ENCODE results near the gene OSTC.
"Not testable (repeated sequence)": the region's sequence is repeated elsewhere in the genome, so short reads cannot be mapped to it uniquely, and the experiment has no call there.

OSTC gene

DNA sequence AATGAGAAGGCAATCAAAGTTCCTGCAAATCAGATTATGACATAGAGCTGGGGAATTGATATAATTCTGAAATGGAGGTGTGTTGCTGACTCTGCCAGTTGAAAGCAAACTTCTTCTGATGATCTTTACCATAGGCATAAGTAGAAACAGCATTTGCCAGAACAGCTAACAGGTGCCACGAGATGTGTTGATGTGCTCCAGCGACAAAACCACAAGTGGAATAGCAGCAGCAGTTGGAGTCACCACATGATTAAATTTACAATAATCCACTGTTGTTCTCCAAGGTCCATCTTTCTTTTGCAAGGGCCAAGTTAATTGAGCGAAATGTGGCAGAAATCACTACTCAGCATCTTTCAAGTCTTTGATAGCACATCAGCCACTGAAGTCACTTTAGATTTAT, 3.7 kb upstream of the OSTC start:
- no peak for DNase-seq (ENCODE audit: low read depth)

DNA sequence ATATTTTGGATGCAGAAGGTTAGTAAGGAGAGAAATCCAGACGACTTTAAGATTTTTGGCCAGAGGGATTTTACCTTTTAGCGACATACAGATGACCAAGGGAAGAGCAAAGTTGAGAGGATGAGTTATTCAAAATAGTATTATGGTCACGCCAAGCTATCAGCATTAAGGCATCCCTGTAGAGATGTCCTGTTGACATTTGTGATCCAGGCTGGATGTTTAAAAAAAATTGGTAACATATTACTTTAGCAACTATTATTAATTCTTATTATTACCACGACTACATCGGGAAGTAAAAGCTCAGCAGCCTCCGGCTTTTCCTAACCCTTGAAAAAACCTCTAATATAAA, 562 bp upstream of the OSTC start:
- DNase-seq (ENCODE audit: low read depth): no peak

DNA sequence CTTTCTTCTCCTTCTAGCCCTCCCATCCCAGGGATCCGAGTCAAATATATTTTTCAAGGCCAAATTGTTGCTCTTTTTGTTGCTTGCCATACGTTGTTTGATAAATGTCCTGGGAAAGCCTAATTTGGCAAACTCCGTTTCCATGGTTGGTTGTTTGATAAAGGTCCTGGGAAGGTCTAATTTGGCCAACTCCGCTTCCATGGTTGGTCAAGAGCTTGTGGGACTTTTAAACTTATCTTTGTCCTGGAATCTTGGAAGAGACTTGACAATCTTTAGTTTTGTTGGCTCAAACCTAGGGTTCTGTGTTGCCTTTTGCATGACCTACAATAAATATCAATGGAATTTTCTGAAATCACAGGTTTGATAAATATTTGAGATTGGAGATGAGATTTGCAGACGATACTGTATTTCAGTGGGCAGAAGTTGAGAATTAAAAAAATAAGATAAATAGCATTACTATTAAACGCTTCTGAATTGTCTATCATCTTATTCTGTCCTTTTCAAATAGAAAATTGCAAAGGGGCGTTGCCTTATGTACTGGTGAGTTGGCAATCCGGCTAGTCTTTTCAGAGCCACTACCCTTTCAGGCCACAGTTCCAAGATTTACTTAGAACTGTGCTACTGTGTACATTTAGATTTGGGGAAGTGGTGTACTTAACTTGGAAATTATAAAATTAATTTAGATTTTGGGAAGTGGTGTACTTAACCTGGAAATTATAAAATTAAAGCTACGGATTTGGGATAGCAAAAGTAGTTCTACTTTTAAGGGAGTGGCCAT, 804 bp downstream of the OSTC start:
- no peak for DNase-seq (ENCODE audit: low read depth)

DNA sequence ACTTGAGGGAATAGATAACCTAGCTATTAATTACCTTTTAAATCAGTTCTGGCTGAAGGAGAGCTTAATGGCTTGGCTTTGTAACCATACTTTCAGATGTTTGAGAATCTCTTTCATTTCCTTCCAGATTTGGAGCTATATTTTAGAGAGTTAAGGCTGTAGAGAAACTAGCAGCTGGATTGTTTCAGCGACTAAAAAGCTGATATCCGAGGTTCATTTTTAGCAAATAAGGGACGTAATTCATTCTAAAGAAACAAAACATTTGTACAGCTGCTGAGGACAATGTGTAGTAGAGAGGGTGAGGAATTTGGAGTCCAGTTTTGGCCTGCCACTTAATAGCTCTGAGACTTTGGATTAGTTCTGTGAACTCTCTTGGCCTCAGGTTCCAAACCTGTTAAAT, 12.2 kb downstream of the OSTC start:
- no peak for DNase-seq (ENCODE audit: low read depth)

DNA sequence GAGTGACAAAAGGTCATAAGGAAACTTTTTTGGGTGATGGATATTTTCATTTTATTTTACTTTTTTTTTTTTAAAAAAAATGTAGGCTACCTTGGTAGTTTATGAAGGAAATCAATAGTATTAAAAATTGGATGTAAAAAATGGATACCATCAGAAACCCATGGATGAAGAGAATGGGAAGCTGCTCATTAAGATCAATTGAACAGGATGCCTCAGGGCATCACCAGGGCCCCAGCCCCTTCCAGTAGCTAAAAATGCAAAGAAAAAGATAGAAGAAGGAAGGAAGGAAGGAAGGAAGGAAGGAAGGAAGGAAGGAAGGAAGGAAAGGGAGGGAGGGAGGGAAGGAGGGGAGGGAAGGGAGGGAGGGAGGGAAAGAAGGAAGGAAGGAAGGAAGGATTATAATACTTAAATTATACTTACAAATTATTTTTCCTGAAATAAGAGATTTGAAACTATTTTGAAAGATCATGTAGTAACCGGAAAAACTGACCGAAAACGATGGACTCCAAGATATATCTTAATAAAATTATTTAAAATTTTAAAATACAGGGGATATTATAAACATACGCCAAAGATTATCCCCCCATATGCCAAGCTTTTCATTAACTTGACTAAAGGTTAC, 24.1 kb downstream of the OSTC start:
- no peak for DNase-seq (ENCODE audit: low read depth)

DNA sequence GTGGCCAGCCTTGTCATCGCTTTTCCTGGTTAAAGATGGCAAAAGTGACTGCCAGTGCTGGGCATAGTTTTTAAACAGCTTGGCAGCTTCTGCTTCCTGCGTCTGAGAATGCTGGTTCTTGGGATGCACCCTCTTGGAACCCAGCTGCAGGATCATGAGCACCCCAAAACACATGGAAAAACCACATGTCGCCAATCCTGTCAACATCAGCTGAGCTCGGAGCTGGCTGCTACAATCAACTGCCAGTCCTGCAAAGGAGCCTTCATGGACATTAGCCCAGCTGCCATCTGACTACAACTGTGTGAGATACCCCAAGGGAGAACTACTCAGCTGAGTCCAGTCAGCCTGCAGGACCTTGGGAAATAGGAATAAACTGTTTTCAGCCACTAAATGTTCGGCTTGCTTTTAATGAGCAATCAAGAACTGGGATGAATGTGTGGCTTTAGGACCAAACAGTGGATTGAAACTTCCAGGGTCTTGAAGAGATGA, 31.0 kb downstream of the OSTC start:
- no peak for DNase-seq (ENCODE audit: low read depth)

DNA sequence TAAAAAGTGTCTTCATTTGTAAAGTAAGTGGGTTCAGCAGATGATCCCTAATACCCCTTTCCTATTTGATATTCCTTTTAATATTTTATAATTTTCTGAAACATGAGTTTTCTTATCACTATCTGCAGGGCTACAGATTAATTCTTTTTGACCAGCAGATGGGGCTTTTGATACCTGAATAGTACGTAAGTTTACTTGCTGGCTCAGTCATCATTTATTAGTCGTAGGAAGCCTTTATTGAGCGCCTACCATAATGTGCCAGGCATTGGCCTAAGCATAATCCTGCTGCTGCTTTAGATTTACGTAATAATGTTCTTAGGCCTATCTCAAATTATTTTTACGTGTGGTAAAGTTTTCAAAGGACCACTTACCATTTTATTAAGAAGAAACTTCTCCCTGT, 33.1 kb downstream of the OSTC start:
- DNase-seq (ENCODE audit: low read depth): no peak

DNA sequence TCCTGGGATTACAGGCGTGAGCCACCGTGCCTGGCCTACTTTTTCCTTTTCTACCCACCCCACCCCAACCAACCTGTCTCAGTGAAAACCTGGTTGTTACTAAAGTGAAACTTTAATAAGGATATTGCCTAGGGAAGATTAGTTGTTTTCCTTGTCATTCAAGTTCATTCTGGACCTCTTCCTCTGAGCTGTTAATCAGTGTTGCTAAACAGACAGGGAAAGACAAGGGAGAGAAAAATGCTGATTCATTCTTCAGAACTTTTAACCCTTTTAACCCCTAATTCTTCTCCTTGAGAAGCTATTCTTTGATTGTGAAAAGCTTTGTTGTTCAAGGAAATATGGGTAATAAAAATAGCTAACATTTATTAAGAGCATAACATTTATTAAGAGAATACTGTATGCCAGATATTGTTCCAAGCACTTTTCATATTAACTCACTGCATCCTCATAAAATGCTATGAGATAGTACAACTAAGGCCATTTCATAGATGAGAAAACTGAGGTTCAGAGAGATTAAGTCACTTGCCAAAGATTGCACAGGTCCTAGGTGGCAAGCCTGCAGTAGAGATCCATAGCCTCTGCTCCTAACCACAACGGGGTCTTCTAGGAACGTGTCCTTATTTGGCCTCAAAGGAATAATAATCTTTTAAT, 34.8 kb downstream of the OSTC start:
- no peak for DNase-seq (ENCODE audit: low read depth)

DNA sequence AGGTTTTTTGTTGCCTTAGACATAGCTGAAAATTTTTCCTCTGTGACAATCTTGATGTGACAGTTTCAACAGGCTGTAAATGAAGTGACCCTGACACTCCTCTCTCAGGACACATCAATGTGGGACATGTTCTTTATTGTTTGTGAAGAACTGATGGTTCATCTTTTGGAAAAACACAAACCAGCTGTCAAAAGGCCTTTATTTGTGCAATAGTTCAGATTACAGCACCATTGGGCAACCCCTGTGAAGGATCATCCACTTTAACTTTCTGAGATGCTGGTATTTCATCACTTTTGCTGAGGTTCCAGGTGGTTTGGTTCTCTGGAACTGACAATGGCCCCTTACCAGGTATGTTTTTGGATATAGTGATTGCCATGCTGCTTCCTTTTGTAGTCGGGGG, 40.3 kb downstream of the OSTC start:
- no peak for DNase-seq (ENCODE audit: low read depth)

DNA sequence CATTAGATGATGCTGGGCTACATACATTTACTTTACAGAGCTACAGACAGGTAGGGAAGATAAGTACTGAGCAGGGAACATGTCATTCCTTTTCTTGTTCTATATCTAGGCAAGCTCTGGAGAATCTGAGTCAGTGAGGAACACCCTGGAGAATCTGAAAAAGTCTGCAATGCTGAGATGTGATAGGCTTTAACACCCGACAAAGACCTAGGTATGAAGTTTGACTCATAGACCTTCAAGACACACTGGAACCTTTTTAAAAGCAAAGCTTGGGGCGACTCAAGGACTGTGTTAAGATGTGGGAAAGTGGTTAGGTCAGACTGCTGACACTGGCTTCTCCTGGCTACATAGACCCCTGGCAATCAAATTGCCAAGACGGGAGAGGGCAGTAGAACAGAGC, 42.8 kb downstream of the OSTC start:
- DNase-seq (ENCODE audit: low read depth): no peak

DNA sequence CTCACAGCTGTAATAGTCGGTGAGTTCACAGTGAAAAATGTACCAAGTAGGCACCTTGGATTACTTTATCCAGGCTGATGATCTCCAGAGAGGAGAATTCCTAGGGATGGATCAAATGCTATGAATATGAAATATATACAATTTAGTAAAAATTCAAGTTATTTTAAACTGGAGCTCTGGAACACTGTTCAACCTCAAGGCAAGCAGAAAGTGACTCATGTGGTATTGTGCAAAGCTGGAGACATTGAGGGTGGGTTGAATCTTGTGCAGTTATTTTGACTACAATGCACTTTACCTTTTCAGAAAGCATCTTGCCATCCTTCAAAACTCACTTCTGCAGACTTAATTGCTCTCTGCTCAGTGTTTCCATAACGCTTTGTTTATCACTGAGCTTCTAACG, 43.4 kb downstream of the OSTC start:
- DNase-seq (ENCODE audit: low read depth): no peak

DNA sequence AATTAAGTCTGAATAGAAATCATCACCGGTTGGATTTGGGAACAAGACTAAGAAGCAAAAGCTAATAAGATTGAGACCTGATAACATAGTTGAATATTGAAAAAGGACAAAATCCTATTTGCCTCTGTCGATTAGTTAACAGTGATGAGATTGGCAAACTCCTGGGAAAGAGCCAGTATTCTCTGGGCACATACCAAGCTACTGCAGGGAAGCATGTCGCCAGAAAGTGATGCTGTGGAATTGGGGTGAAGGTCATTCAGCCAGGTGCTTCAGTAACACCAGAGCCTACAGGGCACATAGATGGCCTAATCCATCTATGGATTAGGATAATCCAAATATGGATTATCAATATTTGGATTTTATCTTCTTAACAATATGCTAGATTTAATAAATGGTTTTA, 44.0 kb downstream of the OSTC start:
- no peak for DNase-seq (ENCODE audit: low read depth)

DNA sequence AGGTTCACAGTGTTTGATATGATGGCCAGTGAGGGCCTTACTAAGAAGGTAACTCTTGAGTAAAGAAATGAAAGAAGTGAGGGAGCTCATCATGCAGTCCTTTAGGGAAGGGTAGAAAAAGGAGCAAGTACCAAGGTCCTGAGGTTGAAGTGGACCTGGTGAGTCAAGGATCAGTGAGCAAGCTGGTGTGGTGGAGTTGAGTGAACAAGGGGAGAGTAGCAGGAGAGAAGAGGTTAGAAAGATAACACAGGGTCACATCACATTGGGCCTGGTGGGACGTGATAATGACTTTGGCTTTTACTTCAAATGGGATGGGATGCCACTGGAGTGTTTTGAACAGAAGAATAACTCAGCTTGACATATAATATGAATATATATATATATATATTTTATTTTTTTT, 44.7 kb downstream of the OSTC start:
- DNase-seq (ENCODE audit: low read depth): no peak

DNA sequence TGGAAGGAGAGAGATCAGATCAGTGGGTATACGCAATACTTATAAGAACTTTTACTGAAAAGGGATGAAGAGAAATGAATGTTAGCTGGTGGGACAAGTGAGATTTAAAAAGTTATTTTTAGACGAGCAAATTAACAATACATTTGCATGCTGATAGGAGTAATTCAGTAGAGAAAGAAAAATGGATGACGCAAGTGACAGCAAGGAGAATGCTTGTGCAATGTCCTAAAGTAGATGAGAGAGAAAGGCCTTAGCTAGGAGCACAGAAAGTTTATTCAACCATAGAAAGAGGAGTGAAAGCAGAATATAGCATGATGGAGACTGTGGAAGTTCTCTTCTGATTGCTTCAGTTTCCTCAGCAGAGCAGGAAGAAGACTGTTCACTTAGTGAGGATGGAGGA, 45.8 kb downstream of the OSTC start:
- DNase-seq (ENCODE audit: low read depth): no peak

DNA sequence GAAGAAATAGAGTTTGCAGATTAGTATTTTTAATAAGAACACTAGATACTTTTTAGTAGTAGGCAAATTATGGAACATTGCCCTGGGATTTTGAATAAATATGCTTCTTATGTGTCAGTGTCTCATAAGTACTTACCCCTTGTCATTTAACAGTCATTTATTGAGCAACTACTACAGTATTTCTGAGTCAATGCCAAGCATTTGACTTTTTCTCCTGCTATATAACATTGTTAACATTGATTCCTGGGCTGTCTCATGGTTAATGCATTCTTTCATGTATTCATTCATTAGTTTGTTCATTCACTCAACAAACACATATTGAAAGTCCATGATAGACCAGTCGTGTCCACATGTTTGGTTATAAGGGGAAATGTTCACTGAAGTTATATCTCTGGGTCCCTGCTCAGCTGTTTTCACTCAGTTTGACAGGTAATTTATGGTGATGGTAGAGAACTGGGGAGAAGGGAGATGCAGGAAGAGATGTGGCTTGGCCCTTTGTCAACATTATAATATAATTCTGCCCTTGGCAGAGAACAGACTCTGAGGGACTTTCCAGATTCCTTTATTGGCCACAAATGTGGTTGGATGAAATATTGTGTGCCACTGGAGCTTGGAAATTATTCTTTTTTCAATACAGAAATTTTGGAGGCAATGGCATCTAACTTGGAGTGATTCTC, 49.8 kb downstream of the OSTC start:
- no peak for DNase-seq (ENCODE audit: low read depth)

DNA sequence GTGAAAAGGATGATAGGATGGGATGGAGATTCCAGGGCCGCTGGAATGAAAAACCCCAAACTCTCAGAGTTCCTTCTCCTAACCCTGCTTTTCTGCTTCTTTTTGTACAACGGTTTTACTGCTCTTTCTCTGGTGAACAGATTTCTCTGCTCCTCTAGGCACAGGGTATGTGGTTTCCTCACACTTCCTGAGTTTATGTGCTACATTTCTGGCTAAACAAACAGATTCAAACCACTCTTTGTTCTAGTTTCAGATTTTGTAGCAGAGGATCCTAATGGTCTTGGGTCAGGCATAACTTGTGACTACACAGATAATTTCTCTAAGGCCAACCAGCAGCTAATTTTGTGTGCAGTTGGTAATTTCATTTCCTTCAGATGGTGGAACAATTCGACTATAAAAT, 52.6 kb downstream of the OSTC start:
- no peak for DNase-seq (ENCODE audit: low read depth)

DNA sequence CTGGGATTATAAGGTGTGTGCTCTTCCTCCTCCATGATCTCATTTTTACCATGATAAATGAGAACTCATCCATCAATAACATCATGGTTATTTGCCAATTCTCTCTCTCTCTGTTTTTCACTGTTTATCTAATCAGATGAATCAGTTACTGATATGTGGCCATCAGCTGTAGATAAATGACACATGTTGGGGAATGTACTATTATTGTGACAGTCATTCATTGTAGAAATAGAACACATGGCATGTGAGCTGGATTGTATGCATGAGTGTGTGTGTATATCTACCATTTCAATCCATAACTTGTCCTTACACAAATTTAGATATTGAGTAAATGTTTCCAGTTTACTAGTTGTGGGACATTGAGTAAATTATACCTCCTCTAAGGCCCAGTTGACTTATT, 53.0 kb downstream of the OSTC start:
- DNase-seq (ENCODE audit: low read depth): no peak

DNA sequence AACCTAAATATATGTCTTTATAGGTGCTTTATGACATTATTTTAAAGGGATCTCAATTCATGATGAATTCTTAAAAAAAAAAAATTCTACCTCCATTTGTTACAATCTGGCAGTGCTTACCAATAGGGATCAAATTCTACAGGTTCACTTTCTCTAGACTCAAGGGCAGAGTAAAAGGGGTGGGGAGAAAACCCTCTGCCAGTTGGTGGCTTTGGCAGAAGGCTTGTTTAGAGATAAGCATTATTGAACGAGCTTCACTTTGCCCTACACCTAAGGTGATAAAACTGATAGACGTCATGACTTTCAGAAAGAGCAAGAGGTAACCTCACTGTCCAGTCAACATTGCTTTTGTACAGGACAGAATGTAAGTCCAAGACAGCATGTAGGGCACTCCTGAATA, 53.6 kb downstream of the OSTC start:
- no peak for DNase-seq (ENCODE audit: low read depth)

DNA sequence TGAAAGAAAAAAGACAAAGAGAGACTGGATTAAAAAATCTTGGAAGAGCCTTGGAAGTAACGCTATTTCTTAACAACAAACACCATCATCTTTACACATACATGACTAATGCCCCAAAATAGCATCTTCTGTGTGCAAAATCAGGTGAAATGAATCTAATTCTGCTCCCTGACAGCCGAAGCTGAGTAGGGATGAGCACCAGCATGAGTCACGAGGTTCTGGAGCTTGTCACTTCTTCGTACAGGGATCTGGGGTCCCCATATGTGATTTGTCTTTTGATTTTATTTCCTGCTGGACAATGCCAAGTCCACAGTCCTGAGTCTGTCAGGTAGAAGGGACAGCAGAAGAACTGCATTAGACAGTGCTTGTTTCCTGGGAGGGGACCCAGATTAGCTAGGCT, 55.9 kb downstream of the OSTC start:
- no peak for DNase-seq (ENCODE audit: low read depth)

DNA sequence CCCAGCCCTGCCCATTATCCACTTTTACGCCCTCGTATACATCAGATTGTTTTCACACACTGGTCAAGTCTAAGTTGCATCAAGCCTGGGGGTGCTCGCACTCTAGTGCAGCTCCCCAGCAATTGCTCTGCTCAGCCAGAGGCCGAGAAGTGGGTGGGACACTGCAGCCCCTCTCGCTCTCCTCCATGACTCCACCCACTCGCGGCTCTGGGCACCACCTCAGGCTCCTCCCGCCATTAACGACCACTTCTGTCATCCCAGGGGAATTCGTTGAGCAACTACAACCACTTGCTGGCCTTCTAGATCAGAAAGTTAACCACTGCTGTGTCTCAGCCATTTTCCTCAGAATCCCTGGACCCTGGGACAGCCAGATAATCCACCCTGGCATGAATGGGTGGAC, 58.8 kb downstream of the OSTC start:
- DNase-seq (ENCODE audit: low read depth): no peak

DNA sequence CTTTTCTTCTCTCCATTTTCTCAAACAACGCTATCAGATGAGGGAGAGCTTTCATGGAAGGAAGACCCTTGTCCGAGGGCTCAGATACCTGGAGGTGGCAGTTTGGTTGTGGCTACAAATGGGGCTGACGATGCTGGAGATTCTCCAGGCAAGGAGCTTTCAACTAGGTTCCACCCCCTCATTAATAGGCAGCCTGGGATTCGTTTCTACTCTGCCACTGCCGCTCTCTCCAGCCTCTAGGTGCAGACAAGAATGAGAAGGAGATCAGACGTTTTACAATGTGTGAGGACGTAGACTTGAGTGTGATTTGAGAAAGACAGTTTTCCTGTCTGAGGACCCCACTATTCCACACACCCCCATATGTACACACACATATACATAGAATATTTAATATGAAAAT, 59.3 kb downstream of the OSTC start:
- no peak for DNase-seq (ENCODE audit: low read depth)

DNA sequence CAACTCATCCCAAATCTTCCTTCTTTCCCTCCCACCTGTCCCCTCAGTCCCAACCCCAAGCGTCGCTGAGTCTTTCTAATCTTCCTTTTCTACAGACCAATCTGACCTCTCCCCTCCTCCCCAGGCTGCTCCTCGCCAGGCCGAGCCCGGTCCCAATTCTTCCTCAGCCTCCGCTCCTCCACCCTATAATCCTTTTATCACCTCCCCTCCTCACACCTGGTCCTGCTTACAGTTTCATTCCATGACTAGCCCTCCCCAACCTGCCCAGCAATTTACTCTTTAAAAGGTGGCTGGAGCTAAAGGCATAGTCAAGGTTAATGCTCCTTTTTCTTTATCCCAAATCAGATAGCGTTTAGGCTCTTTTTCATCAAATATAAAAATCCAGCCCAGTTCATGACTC, 60.2 kb downstream of the OSTC start:
- DNase-seq (ENCODE audit: low read depth): not testable (repeated sequence)

DNA sequence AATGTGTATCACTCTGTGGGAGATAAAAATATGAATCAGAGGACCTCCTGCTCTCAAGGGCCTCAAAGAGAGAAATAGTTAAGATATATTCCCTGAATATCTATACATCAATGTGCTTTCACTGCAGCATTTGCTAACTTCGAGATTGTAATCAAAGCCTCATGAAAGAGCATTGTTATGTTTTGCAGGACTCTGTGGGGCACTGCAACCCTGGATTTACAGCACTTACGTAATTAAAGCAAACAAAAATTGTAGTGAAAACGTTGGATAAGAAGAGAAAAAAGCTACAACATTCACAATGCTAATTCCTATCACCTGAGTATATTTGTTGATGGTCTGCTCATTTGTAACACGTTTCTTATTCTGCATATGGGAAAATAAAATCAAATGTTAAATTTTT, 64.5 kb downstream of the OSTC start:
- no peak for DNase-seq (ENCODE audit: low read depth)
